Measurements from ENCODE around the gene SLC22A7.
"Not testable (repeated sequence)": the region's sequence is repeated elsewhere in the genome, so short reads cannot be mapped to it uniquely, and the experiment has no call there.

Gene SLC22A7

DNA sequence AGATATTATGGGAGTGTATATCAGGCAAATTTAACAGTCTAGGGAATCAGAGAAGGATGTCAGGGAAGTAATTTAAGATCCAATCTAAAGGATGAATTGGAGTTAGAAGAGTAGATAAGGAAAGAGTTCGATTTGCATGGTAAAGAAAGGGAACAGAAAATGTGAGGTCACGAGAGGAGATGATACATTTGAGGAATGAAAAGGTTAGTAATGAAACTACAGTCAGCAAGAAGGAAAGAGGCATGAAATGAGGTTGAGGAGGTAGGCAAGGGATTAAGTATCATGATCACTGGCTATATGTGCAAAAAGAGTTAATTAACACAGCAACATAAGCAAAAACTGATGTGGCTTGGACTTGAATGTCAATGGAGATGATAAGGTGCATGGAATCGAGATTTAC is 49.0 kb downstream of the SLC22A7 start:
- no peak for DNase-seq

DNA sequence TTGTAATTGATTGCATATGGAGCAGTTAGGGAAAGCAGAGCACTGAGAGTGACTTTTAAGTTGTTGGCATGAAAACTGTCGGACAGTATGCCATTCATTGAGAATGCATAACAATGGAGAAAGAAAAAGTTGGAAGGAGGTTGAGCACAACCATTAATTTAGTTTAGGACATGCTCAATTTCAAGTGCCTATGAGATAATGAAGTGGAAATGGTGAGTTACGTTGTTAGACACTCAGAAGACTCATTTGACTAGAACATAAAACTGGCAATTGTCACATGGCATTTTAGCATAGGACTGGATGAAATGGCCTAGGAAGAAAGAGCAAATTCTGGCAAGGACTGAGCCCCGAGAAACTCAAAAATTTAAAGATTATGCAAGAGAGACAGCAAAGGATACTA is 49.4 kb downstream of the SLC22A7 start:
- no peak for DNase-seq

DNA sequence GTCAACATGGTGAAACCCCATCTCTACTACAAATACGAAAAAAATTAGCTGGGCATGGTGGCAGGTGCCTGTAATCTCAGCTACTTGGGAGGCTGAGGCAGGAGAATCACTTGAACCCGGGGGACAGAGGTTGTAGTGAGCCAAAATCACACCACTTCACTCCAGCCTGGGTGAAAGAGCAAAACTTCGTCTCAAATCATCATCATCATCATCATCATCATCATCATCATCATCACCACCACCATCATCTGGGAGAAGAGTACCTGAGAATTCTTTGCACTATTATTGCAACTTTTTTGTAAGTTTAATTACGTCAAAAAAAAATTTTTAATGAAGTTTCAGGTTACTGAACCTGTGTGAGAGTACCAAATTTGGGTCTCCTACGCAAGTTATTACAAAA is 53.9 kb downstream of the SLC22A7 start:
- DNase-seq = not testable (repeated sequence)

Measured in activated CD4-positive, alpha-beta T cell treated with anti-CD3 and anti-CD28 coated beads, Interleukin-2, amount 50 U/mL, for 16 hours (primary cell).